ENCODE data around the gene TNPO1.
"Not testable (repeated sequence)": the region's sequence is repeated elsewhere in the genome, so short reads cannot be mapped to it uniquely, and the experiment has no call there.

TNPO1 gene

GRCh38 chr5:72917371-72917776 lies 100.9 kb downstream of the TNPO1 start:
- Mint-ChIP-seq H3K36me3 (no peaks in the 10 kb centered on the region), H3K27ac (no peak overlapping the region), H3K9me3 (ENCODE audit: low read depth) (no peaks in the 10 kb centered on the region), H3K4me3 (no peak overlapping the region), H3K4me1 (ENCODE audit: low read depth) (no peaks in the 10 kb centered on the region), H3K27me3 (no peaks in the 10 kb centered on the region)

- no peaks in the 10 kb centered on the region for H3K9me3 Mint-ChIP-seq (ENCODE audit: low read depth)
- H3K4me3 Mint-ChIP-seq = no peak overlapping the region
- no peak overlapping the region for H3K27ac Mint-ChIP-seq
- no peaks in the 10 kb centered on the region for H3K36me3 Mint-ChIP-seq
- H3K4me1 Mint-ChIP-seq (ENCODE audit: low read depth) = no peaks in the 10 kb centered on the region
- H3K27me3 Mint-ChIP-seq = no peaks in the 10 kb centered on the region
Observed at GRCh38 chr5:72920690-72921502, 104.4 kb downstream of the TNPO1 start.

- Mint-ChIP-seq H3K27ac (no peak overlapping the region), H3K36me3 (no peaks in the 10 kb centered on the region), H3K27me3 (no peaks in the 10 kb centered on the region), H3K9me3 (ENCODE audit: low read depth) (no peaks in the 10 kb centered on the region), H3K4me3 (no peak overlapping the region), H3K4me1 (ENCODE audit: low read depth) (no peaks in the 10 kb centered on the region)
Observed at GRCh38 chr5:72921886-72922285, 105.4 kb downstream of the TNPO1 start.

GRCh38 chr5:72922422-72922821 lies 106.0 kb downstream of the TNPO1 start:
- H3K36me3 Mint-ChIP-seq = no peaks in the 10 kb centered on the region
- H3K9me3 Mint-ChIP-seq (ENCODE audit: low read depth) = no peaks in the 10 kb centered on the region
- no peaks in the 10 kb centered on the region for H3K4me1 Mint-ChIP-seq (ENCODE audit: low read depth)
- H3K27me3 Mint-ChIP-seq = no peaks in the 10 kb centered on the region
- H3K4me3 Mint-ChIP-seq = no peak overlapping the region
- no peak overlapping the region for H3K27ac Mint-ChIP-seq

GRCh38 chr5:72925336-72926010 lies 109.0 kb downstream of the TNPO1 start:
- Mint-ChIP-seq H3K27ac (no peak overlapping the region), H3K9me3 (ENCODE audit: low read depth) (no peaks in the 10 kb centered on the region), H3K27me3 (no peaks in the 10 kb centered on the region), H3K4me3 (no peak overlapping the region), H3K4me1 (ENCODE audit: low read depth) (no peaks in the 10 kb centered on the region), H3K36me3 (no peaks in the 10 kb centered on the region)

- H3K27me3 Mint-ChIP-seq = peaks cover 17% of the 10 kb centered on the region
- not testable (repeated sequence) for H3K4me3 Mint-ChIP-seq; H3K36me3 Mint-ChIP-seq; H3K27ac Mint-ChIP-seq; H3K9me3 Mint-ChIP-seq (ENCODE audit: low read depth); H3K4me1 Mint-ChIP-seq (ENCODE audit: low read depth)
Observed at GRCh38 chr5:72932686-72933085, 116.2 kb downstream of the TNPO1 start.

GRCh38 chr5:72934953-72935725 lies 118.7 kb downstream of the TNPO1 start:
- not testable (repeated sequence) for H3K4me3 Mint-ChIP-seq; H3K9me3 Mint-ChIP-seq (ENCODE audit: low read depth); H3K36me3 Mint-ChIP-seq; H3K4me1 Mint-ChIP-seq (ENCODE audit: low read depth); H3K27ac Mint-ChIP-seq
- H3K27me3 Mint-ChIP-seq = peaks cover 27% of the 10 kb centered on the region

GRCh38 chr5:72936893-72937292 lies 120.4 kb downstream of the TNPO1 start:
- Mint-ChIP-seq H3K27ac (no peak overlapping the region), H3K27me3 (peaks cover 30% of the 10 kb centered on the region), H3K4me1 (ENCODE audit: low read depth) (no peaks in the 10 kb centered on the region), H3K36me3 (peaks cover 2% of the 10 kb centered on the region), H3K9me3 (ENCODE audit: low read depth) (no peaks in the 10 kb centered on the region), H3K4me3 (no peak overlapping the region)

- Mint-ChIP-seq H3K27ac (no peak overlapping the region), H3K27me3 (peaks cover 30% of the 10 kb centered on the region), H3K4me3 (no peak overlapping the region), H3K9me3 (ENCODE audit: low read depth) (no peaks in the 10 kb centered on the region), H3K36me3 (peaks cover 2% of the 10 kb centered on the region), H3K4me1 (ENCODE audit: low read depth) (no peaks in the 10 kb centered on the region)
Observed at GRCh38 chr5:72937517-72938061, 121.1 kb downstream of the TNPO1 start.

- Mint-ChIP-seq H3K9me3 (ENCODE audit: low read depth) (no peaks in the 10 kb centered on the region), H3K27me3 (peaks cover 30% of the 10 kb centered on the region), H3K27ac (no peak overlapping the region), H3K36me3 (peaks cover 2% of the 10 kb centered on the region), H3K4me3 (no peak overlapping the region), H3K4me1 (ENCODE audit: low read depth) (no peaks in the 10 kb centered on the region)
Observed at GRCh38 chr5:72938206-72938605, 121.7 kb downstream of the TNPO1 start.

- Mint-ChIP-seq H3K4me3 (no peak overlapping the region), H3K27me3 (peaks cover 30% of the 10 kb centered on the region), H3K36me3 (peaks cover 2% of the 10 kb centered on the region), H3K4me1 (ENCODE audit: low read depth) (no peaks in the 10 kb centered on the region), H3K9me3 (ENCODE audit: low read depth) (no peaks in the 10 kb centered on the region), H3K27ac (no peak overlapping the region)
Observed at GRCh38 chr5:72940082-72940481, 123.6 kb downstream of the TNPO1 start.

GRCh38 chr5:72943307-72943706 lies 126.8 kb downstream of the TNPO1 start:
- Mint-ChIP-seq H3K27ac (no peak overlapping the region), H3K9me3 (ENCODE audit: low read depth) (no peaks in the 10 kb centered on the region), H3K4me1 (ENCODE audit: low read depth) (no peaks in the 10 kb centered on the region), H3K4me3 (no peak overlapping the region), H3K27me3 (peaks cover 19% of the 10 kb centered on the region), H3K36me3 (no peaks in the 10 kb centered on the region)

- no peaks in the 10 kb centered on the region for H3K4me1 Mint-ChIP-seq (ENCODE audit: low read depth)
- H3K36me3 Mint-ChIP-seq = no peaks in the 10 kb centered on the region
- no peak overlapping the region for H3K27ac Mint-ChIP-seq
- no peak overlapping the region for H3K4me3 Mint-ChIP-seq
- no peaks in the 10 kb centered on the region for H3K9me3 Mint-ChIP-seq (ENCODE audit: low read depth)
- H3K27me3 Mint-ChIP-seq = peaks cover 12% of the 10 kb centered on the region
Observed at GRCh38 chr5:72947498-72947897, 131.0 kb downstream of the TNPO1 start.

- H3K4me1 Mint-ChIP-seq (ENCODE audit: low read depth) = no peaks in the 10 kb centered on the region
- H3K36me3 Mint-ChIP-seq = no peaks in the 10 kb centered on the region
- no peaks in the 10 kb centered on the region for H3K9me3 Mint-ChIP-seq (ENCODE audit: low read depth)
- H3K4me3 Mint-ChIP-seq = no peak overlapping the region
- H3K27me3 Mint-ChIP-seq = peaks cover 18% of the 10 kb centered on the region
- no peak overlapping the region for H3K27ac Mint-ChIP-seq
Observed at GRCh38 chr5:72949481-72949880, 133.0 kb downstream of the TNPO1 start.

All from activated naive CD8-positive, alpha-beta T cell (primary cell).